ENCODE results near the gene NUDT15.

NUDT15 gene

DNA sequence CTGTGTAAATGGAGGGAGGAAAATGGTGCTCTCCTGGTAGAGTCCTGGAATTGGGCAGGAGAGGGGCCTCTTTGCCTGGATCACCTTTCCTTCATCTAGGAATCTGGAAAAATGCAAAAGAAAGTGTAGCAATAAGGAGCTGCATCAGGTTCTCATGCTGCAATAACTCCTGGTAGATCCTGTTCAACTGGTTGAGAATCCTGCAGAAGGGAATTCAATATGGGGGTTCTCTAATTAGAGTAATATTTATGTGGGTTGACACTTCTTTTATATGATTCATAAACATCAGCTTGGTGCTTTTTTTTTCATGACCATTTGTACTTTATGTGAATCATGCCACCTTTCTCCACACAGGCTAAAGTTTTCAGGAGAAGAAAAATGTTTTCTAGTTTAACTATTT is 9.5 kb upstream of the NUDT15 start:
- no peak overlapping the region for H3K4me3 ChIP-seq (replicated peaks; ENCODE audit: low read depth, low read length)
- TF ChIP-seq, protein P1, sequence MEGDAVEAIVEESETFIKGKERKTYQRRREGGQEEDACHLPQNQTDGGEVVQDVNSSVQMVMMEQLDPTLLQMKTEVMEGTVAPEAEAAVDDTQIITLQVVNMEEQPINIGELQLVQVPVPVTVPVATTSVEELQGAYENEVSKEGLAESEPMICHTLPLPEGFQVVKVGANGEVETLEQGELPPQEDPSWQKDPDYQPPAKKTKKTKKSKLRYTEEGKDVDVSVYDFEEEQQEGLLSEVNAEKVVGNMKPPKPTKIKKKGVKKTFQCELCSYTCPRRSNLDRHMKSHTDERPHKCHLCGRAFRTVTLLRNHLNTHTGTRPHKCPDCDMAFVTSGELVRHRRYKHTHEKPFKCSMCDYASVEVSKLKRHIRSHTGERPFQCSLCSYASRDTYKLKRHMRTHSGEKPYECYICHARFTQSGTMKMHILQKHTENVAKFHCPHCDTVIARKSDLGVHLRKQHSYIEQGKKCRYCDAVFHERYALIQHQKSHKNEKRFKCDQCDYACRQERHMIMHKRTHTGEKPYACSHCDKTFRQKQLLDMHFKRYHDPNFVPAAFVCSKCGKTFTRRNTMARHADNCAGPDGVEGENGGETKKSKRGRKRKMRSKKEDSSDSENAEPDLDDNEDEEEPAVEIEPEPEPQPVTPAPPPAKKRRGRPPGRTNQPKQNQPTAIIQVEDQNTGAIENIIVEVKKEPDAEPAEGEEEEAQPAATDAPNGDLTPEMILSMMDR (IDR thresholded peaks at IDR 0.05; ENCODE audit: insufficient read depth, low read length, poor library complexity, severe bottlenecking): no peak
- no peaks in the 10 kb centered on the region; the same call in 1 of the 2 replicates for H3K36me3 ChIP-seq (ENCODE audit: control insufficient read depth, insufficient read depth, low read length)
- DNase-seq (ENCODE audit: extremely low read depth, insufficient read length): no peak
- no peaks in the 10 kb centered on the region for H3K27me3 ChIP-seq (replicated peaks; ENCODE audit: control insufficient read depth, insufficient read depth, low read length)

DNA sequence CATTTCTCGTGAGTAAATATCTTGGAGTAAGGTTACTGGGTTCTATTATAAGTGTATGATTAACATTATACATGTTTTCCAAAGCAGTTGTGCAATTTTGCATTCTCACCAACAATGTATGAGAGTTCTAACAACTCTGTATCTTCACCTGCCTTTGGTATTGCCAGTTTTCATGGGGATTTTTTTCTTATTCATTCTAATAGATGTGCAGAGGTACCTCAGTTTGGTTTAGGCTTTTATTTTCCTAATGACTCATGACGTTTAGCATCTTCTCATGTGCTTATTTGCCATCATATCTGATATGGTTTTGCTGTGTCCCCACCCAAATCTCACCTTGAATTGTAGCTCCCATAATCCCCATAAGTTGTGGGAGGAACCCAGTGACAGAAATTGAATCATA is 7.7 kb upstream of the NUDT15 start:
- no peak overlapping the region for H3K4me3 ChIP-seq (replicated peaks; ENCODE audit: low read depth, low read length)

DNA sequence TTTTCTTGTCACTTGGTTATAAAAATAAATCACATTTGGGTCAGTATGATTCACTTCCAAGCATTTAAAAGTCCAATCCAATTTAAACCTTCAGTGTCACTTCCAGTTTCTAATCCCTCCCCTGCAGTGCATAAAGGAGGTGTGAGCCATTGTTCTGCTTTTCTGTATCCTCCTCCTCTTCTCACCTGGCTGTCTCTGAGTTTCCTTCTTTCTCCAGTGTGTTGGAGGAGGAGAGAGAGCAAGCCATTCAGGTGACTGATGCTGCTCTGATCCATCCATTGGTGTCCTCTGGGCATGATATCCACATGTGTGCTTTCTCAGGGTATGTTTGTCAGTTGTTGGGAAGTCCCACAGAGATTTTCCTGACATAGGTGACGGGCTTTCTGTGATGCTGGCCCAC is 1.2 kb downstream of the NUDT15 start:
- DNase-seq (ENCODE audit: extremely low read depth, insufficient read length): no peak
- Histone ChIP-seq H3K27me3 (replicated peaks; ENCODE audit: control insufficient read depth, insufficient read depth, low read length) (no peaks in the 10 kb centered on the region), H3K4me3 (replicated peaks; ENCODE audit: low read depth, low read length) (peak overlapping the region; percentile 87), H3K36me3 (ENCODE audit: control insufficient read depth, insufficient read depth, low read length) (peaks cover 1% of the 10 kb centered on the region)
- TF ChIP-seq, protein P1 (IDR thresholded peaks at IDR 0.05; ENCODE audit: insufficient read depth, low read length, poor library complexity, severe bottlenecking): no peak

More for the DNA sequence above, 7.7 kb upstream of the NUDT15 start:
- Histone ChIP-seq H3K27me3 (replicated peaks; ENCODE audit: control insufficient read depth, insufficient read depth, low read length) (no peaks in the 10 kb centered on the region), H3K36me3 (ENCODE audit: control insufficient read depth, insufficient read depth, low read length) (no peaks in the 10 kb centered on the region; the same call in 1 of the 2 replicates)
- TF ChIP-seq, protein P1 (IDR thresholded peaks at IDR 0.05; ENCODE audit: insufficient read depth, low read length, poor library complexity, severe bottlenecking): no peak
- DNase-seq (ENCODE audit: extremely low read depth, insufficient read length): no peak

DNA sequence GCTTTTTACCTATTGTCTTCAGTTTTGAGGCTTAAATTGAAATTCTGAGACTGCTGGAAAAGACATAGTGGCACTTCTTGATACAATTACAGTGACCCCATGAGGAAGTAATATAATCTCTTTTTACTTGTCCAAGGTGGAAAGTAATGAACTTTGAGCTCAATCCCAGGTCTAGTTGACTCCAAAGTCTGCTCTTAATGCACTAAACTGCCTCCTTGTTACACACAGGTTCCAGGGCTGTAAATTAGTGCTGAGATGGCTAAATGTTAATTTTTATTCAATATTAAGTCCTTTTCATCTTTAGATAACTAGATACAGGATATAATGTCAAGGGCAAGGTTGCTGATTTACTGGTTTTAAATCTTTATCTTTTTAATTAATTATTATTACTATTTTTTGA is 2.5 kb downstream of the NUDT15 start:
- no peak for DNase-seq (ENCODE audit: extremely low read depth, insufficient read length)
- TF ChIP-seq, protein P1 (IDR thresholded peaks at IDR 0.05; ENCODE audit: insufficient read depth, low read length, poor library complexity, severe bottlenecking): no peak
- Histone ChIP-seq H3K36me3 (ENCODE audit: control insufficient read depth, insufficient read depth, low read length) (peaks cover 1% of the 10 kb centered on the region), H3K4me3 (replicated peaks; ENCODE audit: low read depth, low read length) (no peak overlapping the region), H3K27me3 (replicated peaks; ENCODE audit: control insufficient read depth, insufficient read depth, low read length) (no peaks in the 10 kb centered on the region)

DNA sequence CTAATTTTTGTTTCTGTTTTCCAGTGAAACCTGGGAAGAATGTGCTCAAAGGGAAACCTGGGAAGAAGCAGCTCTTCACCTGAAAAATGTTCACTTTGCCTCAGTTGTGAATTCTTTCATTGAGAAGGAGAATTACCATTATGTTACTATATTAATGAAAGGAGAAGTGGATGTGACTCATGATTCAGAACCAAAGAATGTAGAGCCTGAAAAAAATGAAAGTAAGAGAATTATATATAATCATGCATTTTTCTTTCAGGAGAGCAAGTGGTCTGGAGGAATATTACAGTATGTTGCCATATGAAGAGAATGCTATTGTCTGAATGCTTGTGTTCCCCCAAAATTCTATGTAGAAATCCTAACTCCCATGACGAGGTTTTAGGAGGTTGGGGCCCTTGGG is 3.4 kb downstream of the NUDT15 start:
- H3K27me3 ChIP-seq (replicated peaks; ENCODE audit: control insufficient read depth, insufficient read depth, low read length): no peaks in the 10 kb centered on the region
- TF ChIP-seq, protein P1 (IDR thresholded peaks at IDR 0.05; ENCODE audit: insufficient read depth, low read length, poor library complexity, severe bottlenecking): no peak
- H3K36me3 ChIP-seq (ENCODE audit: control insufficient read depth, insufficient read depth, low read length): peaks cover 1% of the 10 kb centered on the region
- no peak overlapping the region for H3K4me3 ChIP-seq (replicated peaks; ENCODE audit: low read depth, low read length)
- no peak for DNase-seq (ENCODE audit: extremely low read depth, insufficient read length)

DNA sequence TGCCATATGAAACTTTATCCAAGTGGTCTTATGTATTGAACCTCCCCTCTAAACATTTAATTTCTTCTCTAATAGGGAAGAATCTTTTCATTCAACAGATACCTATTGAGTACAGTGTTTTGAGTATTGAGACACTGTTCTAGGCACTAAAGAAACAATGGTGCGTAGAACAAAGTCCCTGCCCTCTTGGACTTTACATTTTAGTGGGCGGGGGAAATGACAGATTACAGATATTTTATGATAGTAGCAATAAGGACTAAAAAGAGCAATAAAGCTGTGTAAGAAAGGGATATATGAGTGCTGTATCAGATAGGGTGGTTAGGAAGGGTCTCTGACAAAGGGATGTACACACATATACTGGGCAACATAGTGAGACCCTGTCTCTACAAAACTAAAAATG is 5.4 kb downstream of the NUDT15 start:
- Histone ChIP-seq H3K4me3 (replicated peaks; ENCODE audit: low read depth, low read length) (no peak overlapping the region), H3K36me3 (ENCODE audit: control insufficient read depth, insufficient read depth, low read length) (peaks cover 1% of the 10 kb centered on the region), H3K27me3 (replicated peaks; ENCODE audit: control insufficient read depth, insufficient read depth, low read length) (no peaks in the 10 kb centered on the region)
- TF ChIP-seq, protein P1 (IDR thresholded peaks at IDR 0.05; ENCODE audit: insufficient read depth, low read length, poor library complexity, severe bottlenecking): no peak
- DNase-seq (ENCODE audit: extremely low read depth, insufficient read length): no peak

All from GM06990 (cell line).